Right kidney (tissue), 1 donor: ENCODE results near the gene KCNN2.
"Not testable (repeated sequence)": the region's sequence is repeated elsewhere in the genome, so short reads cannot be mapped to it uniquely, and the experiment has no call there.

Experiments used
- DNase-seq: peaks from one replicate; pipeline ENCODE4 v3.0.0-alpha.2; 2016

The KCNN2 gene

GRCh38 chr5:114419067-114419388 lies 57.2 kb downstream of the KCNN2 start:
- DNase-seq = no peak

- no peak for DNase-seq
Observed at GRCh38 chr5:114419959-114420358, 58.1 kb downstream of the KCNN2 start.

GRCh38 chr5:114427204-114427603 lies 65.3 kb downstream of the KCNN2 start:
- DNase-seq = no peak

GRCh38 chr5:114430532-114430931 lies 68.7 kb downstream of the KCNN2 start:
- no peak for DNase-seq

GRCh38 chr5:114432684-114433083 lies 70.8 kb downstream of the KCNN2 start:
- DNase-seq = not testable (repeated sequence)

GRCh38 chr5:114434396-114435219 lies 72.7 kb downstream of the KCNN2 start:
- DNase-seq = no peak

- no peak for DNase-seq
Observed at GRCh38 chr5:114435220-114435481, 73.3 kb downstream of the KCNN2 start.

GRCh38 chr5:114435885-114436299 lies 74.0 kb downstream of the KCNN2 start:
- no peak for DNase-seq

GRCh38 chr5:114437936-114438335 lies 76.1 kb downstream of the KCNN2 start:
- DNase-seq = no peak

GRCh38 chr5:114438471-114438870 lies 76.6 kb downstream of the KCNN2 start:
- DNase-seq = no peak

GRCh38 chr5:114447084-114447773 lies 85.4 kb downstream of the KCNN2 start:
- no peak for DNase-seq

- DNase-seq = no peak
Observed at GRCh38 chr5:114448481-114448880, 86.6 kb downstream of the KCNN2 start.

- peak; percentile 67 for DNase-seq
Observed at GRCh38 chr5:114449860-114450421, 88.1 kb downstream of the KCNN2 start.

GRCh38 chr5:114450437-114450836 lies 88.6 kb downstream of the KCNN2 start:
- no peak for DNase-seq

GRCh38 chr5:114458726-114459125 lies 96.9 kb downstream of the KCNN2 start:
- DNase-seq = no peak

GRCh38 chr5:114467171-114467570 lies 105.3 kb downstream of the KCNN2 start:
- no peak for DNase-seq

- DNase-seq = no peak
Observed at GRCh38 chr5:114467729-114468128, 105.9 kb downstream of the KCNN2 start.

GRCh38 chr5:114469372-114469771 lies 107.5 kb downstream of the KCNN2 start:
- no peak for DNase-seq

GRCh38 chr5:114471529-114471928 lies 109.7 kb downstream of the KCNN2 start:
- DNase-seq = no peak

GRCh38 chr5:114473541-114473940 lies 111.7 kb downstream of the KCNN2 start:
- no peak for DNase-seq

- DNase-seq = no peak
Observed at GRCh38 chr5:114477816-114478334, 116.0 kb downstream of the KCNN2 start.

- no peak for DNase-seq
Observed at GRCh38 chr5:114500756-114501155, 138.9 kb downstream of the KCNN2 start.

GRCh38 chr5:114504560-114504959 lies 142.7 kb downstream of the KCNN2 start:
- DNase-seq = no peak

GRCh38 chr5:114524221-114524620 lies 162.4 kb downstream of the KCNN2 start:
- no peak for DNase-seq
